AG04449 (cell line): ENCODE data around the gene AK2.
"Not testable (repeated sequence)": the region's sequence is repeated elsewhere in the genome, so short reads cannot be mapped to it uniquely, and the experiment has no call there.

Source experiments
- CTCF ChIA-PET: fragments of 350-600 bp; formaldehyde crosslinking; extraction: SDS; loops from one replicate; lab custom pipeline; 2021; ENCODE audit warnings: antibody characterized with exemption; lab: Yijun Ruan, JAX
- POLR2A ChIA-PET: fragments of 400-600, 350-600 bp; formaldehyde crosslinking; extraction: SDS; loops from one replicate; lab custom pipeline; 2020; ENCODE audit warnings: antibody characterized with exemption, inconsistent platforms; lab: Yijun Ruan, JAX
- DNase-seq: peaks from one replicate; pipeline ENCODE4 v3.0.0-alpha.2; 2010; ENCODE audit warnings: low read depth, low spot score
- H3K4me3 ChIP-seq: 2 replicates; pipeline ENCODE4 v1.5.1; 2011; ENCODE audit warnings: low read depth, mild to moderate bottlenecking, control low read depth, low read length
- CTCF ChIP-seq: IDR thresholded peaks from one replicate; pipeline ENCODE4 v1.5.1; 2011; ENCODE audit warnings: mild to moderate bottlenecking, moderate library complexity, low read length, control low read depth, inconsistent platforms; ENCODE audit not compliant: insufficient read depth; ENCODE audit errors: missing control alignments

The AK2 gene

GRCh38 chr1:32998064-32998463 is 38.6 kb downstream of the AK2 start:
- no peak for DNase-seq
- CTCF ChIA-PET = interaction anchor here (0.8 to 4.2 kb wide), 11 partner anchors 9 to 132 kb away, joined by 3 to 44 read pairs (median 3); no protein-coding TSS in a partner anchor

GRCh38 chr1:32997381-32997891 is 39.2 kb downstream of the AK2 start:
- no peak overlapping the region for H3K4me3 ChIP-seq
- ChIA-PET POLR2A (interaction anchor here (0.5 to 1.5 kb wide), 2 partner anchors 33 to 1059 kb away, joined by 3 to 5 read pairs; partner anchors contain the start of genes PTP4A2 and RNF19B), CTCF (interaction anchor here (0.8 to 4.2 kb wide), 9 partner anchors 10 to 596 kb away, joined by 3 to 44 read pairs (median 5); no protein-coding TSS in a partner anchor)
- DNase-seq = peak; percentile 51
- no peak for TF ChIP-seq CTCF

More at GRCh38 chr1:32998064-32998463, 38.6 kb downstream of the AK2 start:
- H3K4me3 ChIP-seq = no peak overlapping the region
- TF ChIP-seq CTCF = no peak
- POLR2A ChIA-PET = interaction anchor here (1.2 to 1.5 kb wide), 2 partner anchors 9 to 33 kb away, joined by 3 to 5 read pairs; partner anchors contain the start of gene RNF19B

GRCh38 chr1:32993324-32993636 is 43.4 kb downstream of the AK2 start:
- H3K4me3 ChIP-seq, DNase-seq: not testable (repeated sequence)
- CTCF ChIA-PET = interaction anchor here (0.7 to 5.4 kb wide), 7 partner anchors 13 to 92 kb away, joined by 3 to 34 read pairs (median 6); partner anchors contain the start of gene RNF19B
- POLR2A ChIA-PET = interaction anchor here (0.7 kb wide), 1 partner anchor 15 kb away, joined by 3 read pairs; no protein-coding TSS in a partner anchor

GRCh38 chr1:32992489-32993323 is 44.0 kb downstream of the AK2 start:
- DNase-seq = peak; percentile 95
- POLR2A ChIA-PET = interaction anchor here (0.9 to 1.4 kb wide), 2 partner anchors 12 to 23 kb away, joined by 3 to 4 read pairs; no protein-coding TSS in a partner anchor
- no peak overlapping the region for H3K4me3 ChIP-seq
- CTCF ChIA-PET = interaction anchor here (0.9 to 5.4 kb wide), 9 partner anchors 13 to 106 kb away, joined by 3 to 34 read pairs (median 5); partner anchors contain the start of genes HPCA and RNF19B
- TF ChIP-seq CTCF = no peak

- CTCF ChIA-PET = interaction anchor here (0.9 to 5.4 kb wide), 7 partner anchors 14 to 105 kb away, joined by 3 to 34 read pairs (median 7); partner anchors contain the start of gene HPCA
- TF ChIP-seq CTCF = no peak
- no peak for DNase-seq
- POLR2A ChIA-PET = interaction anchor here (0.9 to 1.4 kb wide), 2 partner anchors 11 to 22 kb away, joined by 3 to 4 read pairs; no protein-coding TSS in a partner anchor
- no peak overlapping the region for H3K4me3 ChIP-seq
These were observed 44.7 kb downstream of the AK2 start for GRCh38 chr1:32991819-32992488.

- ChIA-PET POLR2A (interaction anchor here (1.4 kb wide), 1 partner anchor 22 kb away, joined by 4 read pairs; no protein-coding TSS in a partner anchor), CTCF (interaction anchor here (1.8 to 5.4 kb wide), 2 partner anchors 15 to 57 kb away, joined by 8 to 34 read pairs; no protein-coding TSS in a partner anchor)
- no peak overlapping the region for H3K4me3 ChIP-seq
- no peak for TF ChIP-seq CTCF
- DNase-seq = no peak
These were observed 45.3 kb downstream of the AK2 start for GRCh38 chr1:32991386-32991785.
